K562 (cell line): ENCODE measurements around the gene BSN. TPM values are rescaled to one million over a fixed set of nuclear protein-coding genes. Genes with fewer than 3 reads are reported as not detected.

Experiments used
- ATAC-seq: fragments of 200-7000 bp; cut with Tn5 transposase; 3 replicates; pipeline ENCODE4 v1.9.1; 2020; ENCODE audit warnings: moderate library complexity
- BruUV-seq: library from RNA; stranded (reverse); fragments of 400-500 nt; replicated peaks from 2 replicates; lab custom pipeline; 2021; lab: Mats Ljungman, UMichigan
- CTCF ChIA-PET: fragments of 300-600 bp; formaldehyde crosslinking; extraction: SDS; loops from one replicate; lab custom pipeline; 2021; ENCODE audit warnings: low intra/inter-chr PET ratio; lab: Yijun Ruan, JAX
- POLR2A ChIA-PET: fragments of 300-600, 350-650 bp; sonication (Branson Sonifier 250); formaldehyde crosslinking; extraction: SDS; loops from one replicate; lab custom pipeline; 2021; ENCODE audit warnings: antibody characterized with exemption, inconsistent platforms; lab: Yijun Ruan, JAX
- DNase-seq, 4 experiments: peaks; one replicate each; pipeline versions ENCODE4 v3.0.0 to v3.0.0-alpha.2; 2011 to 2018; ENCODE audit warnings: low spot score in 3 of 4, mixed read lengths in 3 of 4; ENCODE audit errors: extremely low read depth in 1 of 4
- FAIRE-seq: peaks from 2 replicates; lab custom pipeline; 2011; peaks lifted over from hg19 to GRCh38; lab: Jason Lieb, UNC
- H2AFZ ChIP-seq: 2 replicates; pipeline ENCODE4 v1.6.0; 2011; ENCODE audit warnings: low read depth, low read length, control low read depth, inconsistent platforms
- H3K27ac ChIP-seq: fragments of 200-600 bp; 3 replicates; pipeline ENCODE4 v1.8.0; 2011; ENCODE audit warnings: low read depth, mild to moderate bottlenecking, control low read depth, inconsistent platforms, low read length, moderate library complexity, mixed read lengths; ENCODE audit errors: extremely low read depth
- H3K27me3 ChIP-seq, 2 experiments: fragments of 300-600 bp in 1 of 2; 2 replicates in 1 of 2; 3 replicates in 1 of 2; pipeline versions ENCODE4 v1.6.0 to v1.8.0; 2011; ENCODE audit warnings: inconsistent platforms in 2 of 2, low read length in 2 of 2, mild to moderate bottlenecking in 1 of 2, mixed read lengths in 1 of 2, moderate library complexity in 1 of 2; ENCODE audit not compliant: control insufficient read depth in 2 of 2, insufficient read depth in 2 of 2
- H3K36me3 ChIP-seq: fragments of 300-600 bp; 3 replicates; pipeline ENCODE4 v1.8.0; 2011; ENCODE audit warnings: mild to moderate bottlenecking, low read length, inconsistent platforms; ENCODE audit not compliant: control insufficient read depth, insufficient read depth
- H3K4me1 ChIP-seq, 2 experiments: fragments of 200-600 bp in 1 of 2; replicated peaks in 1 of 2; 2 replicates in 1 of 2; 3 replicates in 1 of 2; pipeline versions ENCODE4 v1.5.1 to v1.8.0; 2011; ENCODE audit warnings: inconsistent platforms in 2 of 2, low read length in 2 of 2, mild to moderate bottlenecking in 1 of 2, mixed read lengths in 1 of 2, moderate library complexity in 1 of 2; ENCODE audit not compliant: control insufficient read depth in 2 of 2, insufficient read depth in 2 of 2
- H3K4me2 ChIP-seq: 2 replicates; pipeline ENCODE4 v1.6.1; 2011; ENCODE audit warnings: low read length, control low read depth, inconsistent platforms, mixed read lengths; ENCODE audit not compliant: insufficient read depth
- H3K4me3 ChIP-seq: fragments of 200-600 bp; sonication (generic), shearing (Covaris generic); 2 replicates; pipeline ENCODE4 v1.5.1; 2016; ENCODE audit warnings: control low read depth, inconsistent platforms
- H3K79me2 ChIP-seq: fragments of 200-600 bp; 3 replicates; pipeline ENCODE4 v1.8.0; 2011; ENCODE audit warnings: low read length, inconsistent platforms; ENCODE audit not compliant: control insufficient read depth, insufficient read depth
- H3K9ac ChIP-seq, 2 experiments: 2 replicates each; pipeline versions ENCODE4 v1.6.0 to v1.6.1; 2011; ENCODE audit warnings: low read depth in 2 of 2, low read length in 2 of 2, control low read depth in 1 of 2, inconsistent platforms in 1 of 2, mild to moderate bottlenecking in 1 of 2, mixed read lengths in 1 of 2; ENCODE audit not compliant: insufficient read depth in 1 of 2
- H3K9me1 ChIP-seq: one replicate; pipeline ENCODE4 v1.6.0; 2011; ENCODE audit warnings: inconsistent platforms, mild to moderate bottlenecking, low read length, moderate library complexity; ENCODE audit not compliant: control insufficient read depth, insufficient read depth
- H3K9me3 ChIP-seq: replicated peaks from 2 replicates; pipeline ENCODE4 v1.5.1; 2011; ENCODE audit warnings: low read depth, low read length, inconsistent platforms; ENCODE audit not compliant: control insufficient read depth, insufficient read depth
- H4K20me1 ChIP-seq: replicated peaks from 2 replicates; pipeline ENCODE4 v1.6.1; 2011; ENCODE audit warnings: low read length, inconsistent platforms, mixed read lengths; ENCODE audit not compliant: control insufficient read depth, insufficient read depth
- CTCFL ChIP-seq: IDR thresholded peaks from 2 replicates; pipeline ENCODE4 v1.6.1; 2011; ENCODE audit warnings: borderline replicate concordance, low read depth, mild to moderate bottlenecking, moderate library complexity, low read length; ENCODE audit not compliant: insufficient read depth, poor library complexity, severe bottlenecking
- FOXK1 ChIP-seq: sonication (generic); formaldehyde crosslinking; IDR thresholded peaks from 2 replicates; pipeline ENCODE4 v1.8.0; 2022; ENCODE audit warnings: missing genetic modification reagents, mild to moderate bottlenecking, borderline replicate concordance
- MTF1 ChIP-seq: fragments of 250-450 bp; sonication (Bioruptor Pico); IDR thresholded peaks from 2 replicates; pipeline ENCODE4 v1.9.0; 2021; ENCODE audit warnings: moderate library complexity, mild to moderate bottlenecking, inconsistent platforms, borderline replicate concordance
- RFX1 ChIP-seq: fragments of 450-650 bp; IDR thresholded peaks from 2 replicates; pipeline ENCODE4 v1.6.1; 2016; ENCODE audit warnings: mild to moderate bottlenecking, moderate library complexity
- SMAD4 ChIP-seq: fragments of 250-450 bp; sonication (Bioruptor Pico); conservative IDR thresholded peaks from 2 replicates; pipeline ENCODE4 v1.8.0; 2021; ENCODE audit warnings: inconsistent platforms, mild to moderate bottlenecking, moderate library complexity
- SMC3 ChIP-seq: conservative IDR thresholded peaks from 2 replicates; pipeline ENCODE4 v1.6.1; 2011; ENCODE audit warnings: low read depth, low read length, improper control_type of control experiment; ENCODE audit not compliant: insufficient read depth
- TCF7L2 ChIP-seq: fragments of 150-350 bp; IDR thresholded peaks from 2 replicates; pipeline ENCODE4 v1.6.1; 2016; ENCODE audit warnings: low read depth, mild to moderate bottlenecking, low read length, moderate library complexity
- USF1 ChIP-seq: sonication (generic); formaldehyde crosslinking; IDR thresholded peaks from 2 replicates; pipeline ENCODE4 v1.9.0; 2022; ENCODE audit warnings: mild to moderate bottlenecking, missing genetic modification reagents
- ZFP91 ChIP-seq: sonication (generic); formaldehyde crosslinking; IDR thresholded peaks from 2 replicates; pipeline ENCODE4 v1.8.0; 2022; ENCODE audit warnings: mild to moderate bottlenecking, missing genetic modification reagents
- ZNF24 ChIP-seq: fragments of 450-650 bp; IDR thresholded peaks from 2 replicates; pipeline ENCODE4 v1.6.1; 2016
- ZNF785 ChIP-seq: fragments of 250-450 bp; sonication (Bioruptor Pico); IDR thresholded peaks from 2 replicates; pipeline ENCODE4 v1.4.0; 2020; ENCODE audit warnings: mild to moderate bottlenecking
- WGBS: fragments of 100-300 bp; shearing (Covaris generic); methylation state at CpG from one replicate; pipeline ENCODE4 v1.1.6; 2016; ENCODE audit warnings: low coverage, mixed read lengths; ENCODE audit not compliant: insufficient coverage; ENCODE audit errors: missing lambda C conversion rate; 5-methylcytosine and 5-hydroxymethylcytosine counted together
- in situ Hi-C: fragments of 300-500 bp; cut with MboI; formaldehyde crosslinking; loops from 4 replicates; pipeline ENCODE4 v1.15.0; 2018; ENCODE audit warnings: inconsistent platforms, mixed read lengths
- intact Hi-C: fragments of 100-400 bp; cut with micrococcal nuclease; formaldehyde crosslinking; loops from 2 replicates; pipeline ENCODE4 v1.14.2; 2022
- polyA plus RNA-seq, 8 experiments: library from polyadenylated mRNA; depleted of rRNA in 4 of 8; stranded (reverse) in 5 of 8; unstranded in 3 of 8; fragments of >200 nt; fragmentation: Nextera tagmentation in 2 of 8; fragmentation: Illumina TruSeq in 1 of 8; extraction: Ambion mirVana in 2 of 8; extraction: Trizol in 1 of 8; gene quantifications; 2 replicates each; pipeline versions ENCODE4 v1.2.1 to v1.2.3, GENCODE V29; 2011 to 2014; ENCODE audit warnings: inconsistent platforms in 1 of 8, missing spikeins in 1 of 8
- total RNA-seq, 7 experiments: library from RNA; depleted of rRNA in 6 of 7; stranded (reverse); fragments of >200 nt in 6 of 7; fragmentation: Illumina TruSeq in 2 of 7; extraction: Trizol in 2 of 7; gene quantifications; 2 replicates each; pipeline versions ENCODE4 v1.2.1 to v1.2.3, GENCODE V29; 2011 to 2021; ENCODE audit warnings: low replicate concordance in 1 of 7

BSN gene
- total and polyA plus RNA-seq, 9 of the 15 experiments (the other 6 are each of a cell fraction or from before 2014, with no cell fraction given): 0.03 to 1.5 (median 0.29) TPM

- TF ChIP-seq SMC3 (no peak), USF1 (CRISPR knock-in tag) (no peak), ZNF785 (CRISPR knock-in tag) (no peak), ZFP91 (CRISPR knock-in tag) (no peak)
- TF ChIP-seq, all 486 proteins: peak for 0
Observed at GRCh38 chr3:49642708-49643145, 88.5 kb downstream of the BSN start (continued).

- TF ChIP-seq CTCFL: no peak
- no peak for TF ChIP-seq FOXK1
- no peak for TF ChIP-seq MTF1 (CRISPR knock-in tag)
- no peak for TF ChIP-seq TCF7L2
- TF ChIP-seq RFX1: no peak
- TF ChIP-seq SMAD4 (CRISPR knock-in tag): no peak
- TF ChIP-seq ZNF24: no peak
- Histone ChIP-seq H3K79me2 (no peaks in the 10 kb centered on the region), H3K4me3 (no peak overlapping the region), H4K20me1 (no peaks in the 10 kb centered on the region), H3K4me1 (peaks cover 4% of the 10 kb centered on the region in 2 experiments; a peak in 2 of 5 replicates), H3K27me3 (no peaks in the 10 kb centered on the region), H3K27ac (no peak overlapping the region), H3K4me2 (no peak overlapping the region), H3K9me3 (no peaks in the 10 kb centered on the region), H3K36me3 (no peaks in the 10 kb centered on the region), H3K9me1 (no peaks in the 10 kb centered on the region), H3K9ac (no peak overlapping the region), H2AFZ (no peak overlapping the region)
- intact Hi-C loops: no loop called here
- ATAC-seq: no peak
- FAIRE-seq: no peak
- POLR2A ChIA-PET: interaction anchor here (0.5 to 0.7 kb wide), 2 partner anchors 12 to 15 kb away, joined by 3 read pairs; no protein-coding TSS in a partner anchor
- in situ Hi-C loops: no loop called here
- BruUV-seq: no TSS peak
- DNase-seq: no peak
- WGBS: 41% methylated on average over 6 of the region's 8 CpGs
- CTCF ChIA-PET: no interaction called here
Observed at GRCh38 chr3:49644684-49645083, 90.4 kb downstream of the BSN start.
